ENCODE measurements around the gene CAP2. TPM values are rescaled to one million over a fixed set of nuclear protein-coding genes. Genes with fewer than 3 reads are reported as not detected.
A peak's percentile ranks its signal among the peaks of the same experiment; 100 is the strongest.
"Not testable (repeated sequence)": the region's sequence is repeated elsewhere in the genome, so short reads cannot be mapped to it uniquely, and the experiment has no call there.

The CAP2 gene
- total RNA-seq, 1 experiment from 2014 or later = 11.3 TPM

GRCh38 chr6:17439243-17439993 lies 46.0 kb downstream of the CAP2 start:
- H3K4me3 ChIP-seq (ENCODE audit: insufficient read depth, low read depth, low read length) = no peak overlapping the region
- H3K36me3 ChIP-seq (replicated peaks; ENCODE audit: control insufficient read depth, insufficient read depth, low read length) = no peaks in the 10 kb centered on the region; the same call in 1 of the 2 replicates
- no peaks in the 10 kb centered on the region for H3K27me3 ChIP-seq (ENCODE audit: control insufficient read depth, insufficient read depth, low read length)
- DNase-seq = no peak

DNA sequence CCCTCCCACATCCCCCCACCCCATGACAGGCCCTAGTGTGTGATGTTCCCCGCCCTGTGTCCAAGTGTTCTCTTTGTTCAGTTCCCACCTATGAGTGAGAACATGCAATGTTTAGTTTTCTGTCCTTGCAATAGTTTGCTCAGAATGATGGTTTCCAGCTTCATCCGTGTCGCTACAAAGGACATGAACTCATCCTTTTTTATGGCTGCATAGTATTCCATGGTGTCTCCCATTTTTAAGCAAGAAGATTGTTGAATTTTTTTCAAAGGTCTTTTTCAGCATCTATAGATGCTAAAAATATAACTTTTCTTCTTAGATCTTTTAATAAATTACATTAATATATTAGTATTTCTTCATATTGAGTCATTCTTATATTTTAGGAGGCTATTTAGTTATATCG lies 47.4 kb downstream of the CAP2 start:
- not testable (repeated sequence) for DNase-seq; H3K27me3 ChIP-seq (ENCODE audit: control insufficient read depth, insufficient read depth, low read length)

DNA sequence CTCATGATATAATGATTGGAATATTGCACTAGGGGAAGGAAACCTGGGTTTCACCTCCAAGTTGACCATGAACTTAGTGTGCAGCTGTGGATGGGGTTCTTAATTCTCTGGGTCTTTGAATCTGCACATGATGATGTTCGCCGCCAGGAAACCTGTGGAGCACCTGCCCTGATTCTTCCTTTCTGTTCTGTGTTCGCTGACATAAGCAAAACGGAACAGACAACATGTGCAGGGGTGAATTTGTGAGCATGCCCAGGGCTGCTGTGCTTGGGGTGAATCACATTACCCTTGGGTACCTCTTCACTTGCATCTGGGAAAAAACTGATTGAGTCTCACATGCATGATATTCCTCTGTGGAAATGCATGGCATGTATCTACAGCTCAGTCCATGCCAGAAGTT lies 48.8 kb downstream of the CAP2 start:
- no peak for DNase-seq
- Histone ChIP-seq H3K4me3 (ENCODE audit: insufficient read depth, low read depth, low read length) (no peak overlapping the region), H3K27me3 (ENCODE audit: control insufficient read depth, insufficient read depth, low read length) (no peaks in the 10 kb centered on the region), H3K36me3 (replicated peaks; ENCODE audit: control insufficient read depth, insufficient read depth, low read length) (no peaks in the 10 kb centered on the region)

More for the DNA sequence above, 47.4 kb downstream of the CAP2 start:
- not testable (repeated sequence) for H3K36me3 ChIP-seq (replicated peaks; ENCODE audit: control insufficient read depth, insufficient read depth, low read length); H3K4me3 ChIP-seq (ENCODE audit: insufficient read depth, low read depth, low read length)

DNA sequence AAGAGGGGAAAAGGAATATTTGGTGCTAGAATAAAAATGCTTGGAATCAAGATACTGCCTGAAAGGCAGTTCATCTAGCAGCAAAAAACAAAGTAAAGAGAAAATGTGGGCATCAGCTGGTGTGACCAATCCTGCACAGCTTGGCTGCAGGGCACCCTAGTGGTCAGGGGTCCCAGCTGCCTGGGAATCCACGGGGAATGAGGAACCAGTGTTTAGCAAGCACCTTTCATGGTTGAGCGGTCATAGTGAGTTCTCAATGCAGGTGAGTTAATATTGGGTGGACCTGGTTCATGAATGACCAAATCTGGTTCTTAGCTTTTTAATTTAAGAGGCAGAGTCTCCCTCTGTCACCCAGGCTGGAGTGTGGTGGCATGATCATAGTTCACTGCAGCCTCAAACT lies 53.3 kb downstream of the CAP2 start:
- peak; percentile 28 for DNase-seq
- no peak overlapping the region for H3K4me3 ChIP-seq (ENCODE audit: insufficient read depth, low read depth, low read length)
- no peaks in the 10 kb centered on the region for H3K27me3 ChIP-seq (ENCODE audit: control insufficient read depth, insufficient read depth, low read length)
- no peaks in the 10 kb centered on the region for H3K36me3 ChIP-seq (replicated peaks; ENCODE audit: control insufficient read depth, insufficient read depth, low read length)

GRCh38 chr6:17448165-17448564 lies 54.8 kb downstream of the CAP2 start:
- Histone ChIP-seq H3K36me3 (replicated peaks; ENCODE audit: control insufficient read depth, insufficient read depth, low read length) (no peaks in the 10 kb centered on the region), H3K4me3 (ENCODE audit: insufficient read depth, low read depth, low read length) (no peak overlapping the region), H3K27me3 (ENCODE audit: control insufficient read depth, insufficient read depth, low read length) (no peaks in the 10 kb centered on the region)
- no peak for DNase-seq

DNA sequence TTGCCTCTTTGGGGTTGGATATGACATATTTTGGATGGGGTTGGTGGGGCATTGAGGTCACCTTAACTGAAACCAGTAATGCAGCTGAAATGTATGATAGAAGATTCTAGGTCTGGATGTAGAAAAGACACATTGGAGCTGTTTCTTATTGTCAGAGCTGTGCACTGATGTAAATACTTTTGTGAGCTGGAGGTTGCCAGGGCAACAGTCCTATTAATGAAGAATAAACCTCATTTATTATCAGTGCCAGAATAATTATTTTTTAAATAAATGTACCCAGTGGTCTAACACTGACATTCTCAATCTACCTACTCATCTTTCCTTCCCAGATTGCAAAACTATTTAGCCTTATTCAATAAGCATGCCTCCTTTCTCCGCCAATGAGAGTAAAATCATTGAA lies 57.0 kb downstream of the CAP2 start:
- no peak for DNase-seq
- no peak overlapping the region for H3K4me3 ChIP-seq (ENCODE audit: insufficient read depth, low read depth, low read length)
- H3K27me3 ChIP-seq (ENCODE audit: control insufficient read depth, insufficient read depth, low read length) = no peaks in the 10 kb centered on the region
- no peaks in the 10 kb centered on the region for H3K36me3 ChIP-seq (replicated peaks; ENCODE audit: control insufficient read depth, insufficient read depth, low read length)

DNA sequence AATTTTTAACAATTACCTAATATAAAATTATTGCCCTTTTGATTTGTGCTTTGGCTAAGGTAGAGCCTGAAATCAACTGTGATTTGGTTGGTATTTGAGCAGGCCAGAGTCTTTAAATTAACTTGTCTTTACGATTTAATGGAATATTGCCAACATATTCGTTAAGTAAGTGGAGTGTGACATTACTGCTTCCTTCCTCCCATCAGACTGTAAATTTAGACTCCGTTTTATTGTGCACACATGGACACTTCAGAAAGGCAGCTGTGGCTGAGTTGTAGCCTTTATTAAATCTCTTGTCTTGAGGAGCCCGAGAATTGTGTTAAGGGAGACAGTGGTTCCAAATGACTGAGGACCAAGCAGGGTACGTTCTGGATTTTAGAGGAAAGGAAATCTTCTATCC lies 57.4 kb downstream of the CAP2 start:
- DNase-seq = no peak
- no peaks in the 10 kb centered on the region for H3K36me3 ChIP-seq (replicated peaks; ENCODE audit: control insufficient read depth, insufficient read depth, low read length)
- H3K27me3 ChIP-seq (ENCODE audit: control insufficient read depth, insufficient read depth, low read length) = no peaks in the 10 kb centered on the region
- no peak overlapping the region for H3K4me3 ChIP-seq (ENCODE audit: insufficient read depth, low read depth, low read length)

DNA sequence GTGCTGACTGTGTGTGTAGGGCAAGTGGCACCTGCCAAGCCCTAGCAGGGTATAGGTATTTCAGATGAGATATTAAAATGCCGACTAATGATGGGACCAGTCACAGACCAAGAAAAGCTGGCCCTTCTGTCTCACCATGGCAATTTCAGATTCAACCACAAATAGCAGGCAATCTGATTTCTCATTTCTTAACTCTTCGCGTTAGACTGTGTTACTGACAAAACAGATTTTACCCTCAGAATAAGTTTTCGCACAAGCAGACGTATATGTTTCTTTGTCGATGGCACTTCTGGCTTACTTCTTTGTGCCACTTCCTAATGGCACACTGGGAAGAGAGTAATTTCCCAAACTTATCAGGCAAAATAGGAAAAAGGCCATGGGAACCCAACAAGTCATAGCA lies 58.7 kb downstream of the CAP2 start:
- Histone ChIP-seq H3K4me3 (ENCODE audit: insufficient read depth, low read depth, low read length) (no peak overlapping the region), H3K36me3 (replicated peaks; ENCODE audit: control insufficient read depth, insufficient read depth, low read length) (no peaks in the 10 kb centered on the region), H3K27me3 (ENCODE audit: control insufficient read depth, insufficient read depth, low read length) (no peaks in the 10 kb centered on the region)
- DNase-seq = no peak

GRCh38 chr6:17454316-17455005 lies 61.1 kb downstream of the CAP2 start:
- DNase-seq = no peak
- Histone ChIP-seq H3K36me3 (replicated peaks; ENCODE audit: control insufficient read depth, insufficient read depth, low read length) (no peaks in the 10 kb centered on the region), H3K27me3 (ENCODE audit: control insufficient read depth, insufficient read depth, low read length) (no peaks in the 10 kb centered on the region)

DNA sequence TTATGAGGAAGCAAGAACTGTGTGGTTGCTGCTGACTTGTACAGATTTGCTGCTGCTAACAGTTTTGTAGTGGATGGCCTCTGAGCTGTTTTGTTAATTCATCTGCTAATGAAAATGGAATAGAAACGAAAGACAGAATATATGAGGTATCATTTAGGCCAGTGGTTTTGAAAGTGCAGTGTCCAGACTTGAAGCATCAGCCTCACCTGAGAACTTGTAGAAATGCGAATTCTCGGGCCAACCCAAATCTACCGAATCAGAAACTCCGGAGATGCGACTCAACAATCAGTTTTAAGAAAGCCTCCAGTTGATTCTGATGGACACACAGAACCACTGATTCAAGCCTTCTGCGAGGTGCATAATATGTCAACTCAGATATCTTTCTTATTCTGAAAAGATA lies 62.5 kb downstream of the CAP2 start:
- Histone ChIP-seq H3K4me3 (ENCODE audit: insufficient read depth, low read depth, low read length) (no peak overlapping the region), H3K36me3 (replicated peaks; ENCODE audit: control insufficient read depth, insufficient read depth, low read length) (no peaks in the 10 kb centered on the region), H3K27me3 (ENCODE audit: control insufficient read depth, insufficient read depth, low read length) (no peaks in the 10 kb centered on the region)
- no peak for DNase-seq

More at GRCh38 chr6:17454316-17455005, 61.1 kb downstream of the CAP2 start:
- H3K4me3 ChIP-seq (ENCODE audit: insufficient read depth, low read depth, low read length) = no peak overlapping the region

DNA sequence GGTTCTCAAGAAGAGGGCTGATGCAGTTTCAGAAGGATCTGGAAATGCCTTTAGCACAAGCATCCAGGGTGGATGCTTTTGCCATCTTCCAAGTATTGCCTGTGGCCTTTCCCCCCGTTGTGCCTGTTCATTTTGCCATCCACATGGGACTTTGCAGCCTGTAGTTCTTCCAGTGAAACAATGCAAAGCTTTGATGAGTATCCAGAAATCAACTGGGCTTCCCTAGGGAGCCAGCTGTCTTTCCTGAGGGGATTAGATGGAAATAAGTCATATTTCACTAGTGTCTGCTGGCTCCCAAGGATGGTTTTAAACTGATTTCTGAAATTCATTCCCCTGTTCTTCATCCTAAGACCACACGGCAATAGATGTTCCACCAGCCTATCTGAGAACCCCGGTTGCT lies 63.3 kb downstream of the CAP2 start:
- H3K27me3 ChIP-seq (ENCODE audit: control insufficient read depth, insufficient read depth, low read length) = no peaks in the 10 kb centered on the region
- no peak overlapping the region for H3K4me3 ChIP-seq (ENCODE audit: insufficient read depth, low read depth, low read length)
- DNase-seq = no peak
- no peaks in the 10 kb centered on the region for H3K36me3 ChIP-seq (replicated peaks; ENCODE audit: control insufficient read depth, insufficient read depth, low read length)

GRCh38 chr6:17457405-17457804 lies 64.0 kb downstream of the CAP2 start:
- Histone ChIP-seq H3K4me3 (ENCODE audit: insufficient read depth, low read depth, low read length) (no peak overlapping the region), H3K27me3 (ENCODE audit: control insufficient read depth, insufficient read depth, low read length) (no peaks in the 10 kb centered on the region), H3K36me3 (replicated peaks; ENCODE audit: control insufficient read depth, insufficient read depth, low read length) (no peaks in the 10 kb centered on the region)
- DNase-seq = no peak

GRCh38 chr6:17457956-17458355 lies 64.6 kb downstream of the CAP2 start:
- Histone ChIP-seq H3K4me3 (ENCODE audit: insufficient read depth, low read depth, low read length) (no peak overlapping the region), H3K36me3 (replicated peaks; ENCODE audit: control insufficient read depth, insufficient read depth, low read length) (no peaks in the 10 kb centered on the region), H3K27me3 (ENCODE audit: control insufficient read depth, insufficient read depth, low read length) (no peaks in the 10 kb centered on the region)
- DNase-seq = no peak

GRCh38 chr6:17458966-17459365 lies 65.6 kb downstream of the CAP2 start:
- DNase-seq = no peak
- Histone ChIP-seq H3K27me3 (ENCODE audit: control insufficient read depth, insufficient read depth, low read length) (no peaks in the 10 kb centered on the region), H3K36me3 (replicated peaks; ENCODE audit: control insufficient read depth, insufficient read depth, low read length) (no peaks in the 10 kb centered on the region), H3K4me3 (ENCODE audit: insufficient read depth, low read depth, low read length) (no peak overlapping the region)

- no peak for DNase-seq
- Histone ChIP-seq H3K4me3 (ENCODE audit: insufficient read depth, low read depth, low read length) (no peak overlapping the region), H3K27me3 (ENCODE audit: control insufficient read depth, insufficient read depth, low read length) (no peaks in the 10 kb centered on the region), H3K36me3 (replicated peaks; ENCODE audit: control insufficient read depth, insufficient read depth, low read length) (no peaks in the 10 kb centered on the region)
Observed at GRCh38 chr6:17460862-17461261, 67.5 kb downstream of the CAP2 start.
